Neural progenitor cell (in vitro differentiated cells): ENCODE data around the gene NXN. TPM values are rescaled to one million over a fixed set of nuclear protein-coding genes. Genes with fewer than 3 reads are reported as not detected.

ENCODE experiments used
- DNase-seq: peaks from one replicate; pipeline ENCODE4 v3.0.0-alpha.2; 2016; ENCODE audit warnings: low spot score
- H2AFZ ChIP-seq: fragments of 200-600 bp; sonication (generic); replicated peaks from 2 replicates; pipeline ENCODE4 v1.6.1; 2016; ENCODE audit warnings: antibody characterized with exemption
- H3F3A ChIP-seq: fragments of 200-600 bp; sonication (generic); 2 replicates; pipeline ENCODE4 v1.6.1; 2016; ENCODE audit warnings: antibody characterized with exemption, low read depth
- H3K27ac ChIP-seq: fragments of 200-600 bp; sonication (generic); 2 replicates; pipeline ENCODE4 v1.5.1; 2016; ENCODE audit warnings: mild to moderate bottlenecking
- H3K27me3 ChIP-seq: fragments of 200-600 bp; sonication (generic); 2 replicates; pipeline ENCODE4 v1.6.1; 2016; ENCODE audit warnings: mild to moderate bottlenecking, moderate library complexity
- H3K36me3 ChIP-seq: fragments of 200-600 bp; sonication (generic); 2 replicates; pipeline ENCODE4 v1.5.1; 2016
- H3K4me1 ChIP-seq: fragments of 200-600 bp; sonication (generic); 2 replicates; pipeline ENCODE4 v1.6.1; 2016; ENCODE audit warnings: mixed run types
- H3K4me2 ChIP-seq: fragments of 200-600 bp; sonication (generic); 2 replicates; pipeline ENCODE4 v1.6.1; 2016
- H3K4me3 ChIP-seq: fragments of 200-600 bp; sonication (generic); 2 replicates; pipeline ENCODE4 v1.5.1; 2016
- H3K79me2 ChIP-seq: fragments of 200-600 bp; sonication (generic); 2 replicates; pipeline ENCODE4 v1.6.1; 2016; ENCODE audit warnings: low read depth
- H3K9ac ChIP-seq: fragments of 200-600 bp; sonication (generic); 2 replicates; pipeline ENCODE4 v1.6.1; 2016
- H3K9me3 ChIP-seq: fragments of 200-600 bp; sonication (generic); 2 replicates; pipeline ENCODE4 v1.5.1; 2016; ENCODE audit warnings: low read depth
- H4K20me1 ChIP-seq: fragments of 200-600 bp; sonication (generic); 2 replicates; pipeline ENCODE4 v1.6.1; 2016; ENCODE audit warnings: low read depth
- H3K27ac Mint-ChIP-seq: 3 replicates; pipeline ENCODE4 v1.8.0; 2021; ENCODE audit warnings: mixed read lengths
- H3K27me3 Mint-ChIP-seq: 2 replicates; pipeline ENCODE4 v1.8.0; 2022; ENCODE audit warnings: low read depth, mild to moderate bottlenecking, inconsistent platforms, moderate library complexity, mixed read lengths; ENCODE audit not compliant: insufficient read depth
- H3K36me3 Mint-ChIP-seq: 3 replicates; pipeline ENCODE4 v1.8.0; 2021; ENCODE audit warnings: mixed read lengths
- H3K4me1 Mint-ChIP-seq: 3 replicates; pipeline ENCODE4 v1.8.0; 2021; ENCODE audit warnings: mixed read lengths
- H3K4me3 Mint-ChIP-seq: 3 replicates; pipeline ENCODE4 v1.8.0; 2021; ENCODE audit warnings: mild to moderate bottlenecking, moderate library complexity, mixed read lengths
- H3K9me3 Mint-ChIP-seq: 3 replicates; pipeline ENCODE4 v1.8.0; 2020; ENCODE audit warnings: mixed read lengths
- EZH2 ChIP-seq: fragments of 200-600 bp; sonication (generic); IDR thresholded peaks from 2 replicates; pipeline ENCODE4 v1.6.1; 2017; ENCODE audit warnings: antibody characterized with exemption, mild to moderate bottlenecking, moderate library complexity
- EZH2phosphoT487 ChIP-seq: fragments of 200-600 bp; sonication (generic); IDR thresholded peaks from 2 replicates; pipeline ENCODE4 v1.6.1; 2017; ENCODE audit warnings: antibody characterized with exemption
- total RNA-seq: library from RNA; depleted of rRNA; stranded (reverse); fragments of >200 nt; gene quantifications from 2 replicates; pipeline ENCODE4 v1.2.3, GENCODE V29; 2015; ENCODE audit warnings: low replicate concordance
- TF ChIP-seq, protein P1 (sequence below): fragments of 200-600 bp; sonication (generic); IDR thresholded peaks from 2 replicates; pipeline ENCODE4 v1.5.1; 2017; ENCODE audit warnings: antibody characterized with exemption, mild to moderate bottlenecking

The NXN gene
- total RNA-seq, 1 donor from 2014 or later = 35.9 TPM

DNA sequence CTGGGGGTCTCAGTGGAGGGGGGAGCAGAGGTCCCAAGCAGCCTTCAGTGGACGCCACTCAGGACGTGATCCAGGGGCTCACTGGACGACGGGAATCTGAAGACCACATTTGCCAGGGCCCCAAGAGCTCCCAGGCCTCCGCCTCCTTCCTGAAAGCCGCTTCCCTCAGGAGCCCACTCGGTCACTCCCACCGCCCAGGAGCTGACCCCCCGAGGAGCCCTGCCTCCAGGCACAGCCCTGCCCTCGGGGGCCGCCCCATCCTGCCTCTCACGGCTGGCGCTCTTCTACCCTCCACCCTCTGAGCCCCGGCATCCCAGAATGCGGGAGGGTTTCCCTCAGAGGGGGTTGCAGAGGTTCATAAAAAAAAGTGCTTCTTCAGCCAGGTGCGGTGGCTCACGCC is 41.6 kb upstream of the NXN start:
- Histone ChIP-seq H3K79me2 (no peaks in the 10 kb centered on the region), H2AFZ (no peak overlapping the region), H3K4me1 (peaks cover 12% of the 10 kb centered on the region), H3K9ac (no peak overlapping the region), H3K27ac (no peak overlapping the region), H3F3A (no peaks in the 10 kb centered on the region), H3K4me3 (no peak overlapping the region), H3K9me3 (no peaks in the 10 kb centered on the region), H3K36me3 (no peaks in the 10 kb centered on the region), H4K20me1 (peaks cover 8% of the 10 kb centered on the region), H3K27me3 (no peaks in the 10 kb centered on the region), H3K4me2 (no peak overlapping the region)
- no peak for DNase-seq
- Mint-ChIP-seq H3K9me3 (no peaks in the 10 kb centered on the region), H3K4me3 (no peak overlapping the region), H3K27ac (no peak overlapping the region), H3K27me3 (no peaks in the 10 kb centered on the region), H3K4me1 (peaks cover 15% of the 10 kb centered on the region), H3K36me3 (peaks cover 4% of the 10 kb centered on the region)
- no peak for TF ChIP-seq EZH2phosphoT487
- TF ChIP-seq, protein P1, sequence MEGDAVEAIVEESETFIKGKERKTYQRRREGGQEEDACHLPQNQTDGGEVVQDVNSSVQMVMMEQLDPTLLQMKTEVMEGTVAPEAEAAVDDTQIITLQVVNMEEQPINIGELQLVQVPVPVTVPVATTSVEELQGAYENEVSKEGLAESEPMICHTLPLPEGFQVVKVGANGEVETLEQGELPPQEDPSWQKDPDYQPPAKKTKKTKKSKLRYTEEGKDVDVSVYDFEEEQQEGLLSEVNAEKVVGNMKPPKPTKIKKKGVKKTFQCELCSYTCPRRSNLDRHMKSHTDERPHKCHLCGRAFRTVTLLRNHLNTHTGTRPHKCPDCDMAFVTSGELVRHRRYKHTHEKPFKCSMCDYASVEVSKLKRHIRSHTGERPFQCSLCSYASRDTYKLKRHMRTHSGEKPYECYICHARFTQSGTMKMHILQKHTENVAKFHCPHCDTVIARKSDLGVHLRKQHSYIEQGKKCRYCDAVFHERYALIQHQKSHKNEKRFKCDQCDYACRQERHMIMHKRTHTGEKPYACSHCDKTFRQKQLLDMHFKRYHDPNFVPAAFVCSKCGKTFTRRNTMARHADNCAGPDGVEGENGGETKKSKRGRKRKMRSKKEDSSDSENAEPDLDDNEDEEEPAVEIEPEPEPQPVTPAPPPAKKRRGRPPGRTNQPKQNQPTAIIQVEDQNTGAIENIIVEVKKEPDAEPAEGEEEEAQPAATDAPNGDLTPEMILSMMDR = no peak
- no peak for TF ChIP-seq EZH2

- peak overlapping the region; percentile 86 for H3K27ac Mint-ChIP-seq
Measured at GRCh38 chr17:1019451-1019850, 39.9 kb upstream of the NXN start.

DNA sequence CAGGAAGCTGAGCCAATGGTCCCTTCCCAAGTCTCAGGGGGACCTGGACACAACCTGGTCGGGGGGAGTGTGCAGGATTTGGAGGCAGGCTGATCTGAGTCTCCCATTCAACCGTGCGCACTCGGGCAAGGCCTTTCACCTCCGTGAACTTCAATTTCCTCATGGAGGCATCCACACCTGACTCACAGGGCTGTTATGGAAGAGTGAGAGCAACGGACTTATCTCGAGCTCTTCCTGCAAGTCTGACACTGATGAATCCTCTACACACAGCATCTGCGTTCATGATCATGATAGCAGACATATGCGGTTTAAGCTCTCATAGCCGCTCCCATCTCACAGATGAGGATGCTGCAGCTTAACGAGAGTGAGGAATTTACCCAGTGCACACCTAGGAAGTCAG is 39.0 kb upstream of the NXN start:
- Mint-ChIP-seq H3K4me1 (peaks cover 7% of the 10 kb centered on the region), H3K27ac (no peak overlapping the region), H3K27me3 (peaks cover 2% of the 10 kb centered on the region), H3K36me3 (peaks cover 6% of the 10 kb centered on the region), H3K4me3 (no peak overlapping the region), H3K9me3 (no peaks in the 10 kb centered on the region)
- H3K4me1 ChIP-seq = peaks cover 12% of the 10 kb centered on the region
- H2AFZ ChIP-seq = no peak overlapping the region
- H3K9me3 ChIP-seq = no peaks in the 10 kb centered on the region
- H3K79me2 ChIP-seq = no peaks in the 10 kb centered on the region
- H3K9ac ChIP-seq = no peak overlapping the region
- no peak for DNase-seq
- H3K27ac ChIP-seq = no peak overlapping the region
- no peak overlapping the region for H3K4me2 ChIP-seq
- no peak for TF ChIP-seq EZH2
- TF ChIP-seq, protein P1 = no peak
- no peak for TF ChIP-seq EZH2phosphoT487
- no peak overlapping the region for H3K4me3 ChIP-seq
- no peaks in the 10 kb centered on the region for H3K27me3 ChIP-seq
- no peaks in the 10 kb centered on the region for H3F3A ChIP-seq
- peaks cover 8% of the 10 kb centered on the region for H4K20me1 ChIP-seq
- no peaks in the 10 kb centered on the region for H3K36me3 ChIP-seq

More at GRCh38 chr17:1019451-1019850, 39.9 kb upstream of the NXN start:
- no peaks in the 10 kb centered on the region for H3K27me3 Mint-ChIP-seq
- no peaks in the 10 kb centered on the region for H3K36me3 ChIP-seq
- H3K36me3 Mint-ChIP-seq = peaks cover 3% of the 10 kb centered on the region
- H3K4me2 ChIP-seq = no peak overlapping the region
- no peak overlapping the region for H2AFZ ChIP-seq
- H4K20me1 ChIP-seq = peaks cover 8% of the 10 kb centered on the region
- peaks cover 12% of the 10 kb centered on the region for H3K4me1 ChIP-seq
- H3K9me3 Mint-ChIP-seq = no peaks in the 10 kb centered on the region
- H3K27ac ChIP-seq = no peak overlapping the region
- no peaks in the 10 kb centered on the region for H3K27me3 ChIP-seq
- DNase-seq = no peak
- H3K79me2 ChIP-seq = no peaks in the 10 kb centered on the region
- H3K9ac ChIP-seq = no peak overlapping the region
- H3K4me3 ChIP-seq = no peak overlapping the region
- no peak for TF ChIP-seq EZH2phosphoT487
- TF ChIP-seq, protein P1 = no peak
- TF ChIP-seq EZH2 = no peak
- H3F3A ChIP-seq = no peaks in the 10 kb centered on the region
- H3K9me3 ChIP-seq = no peaks in the 10 kb centered on the region
- H3K4me1 Mint-ChIP-seq = peaks cover 7% of the 10 kb centered on the region
- H3K4me3 Mint-ChIP-seq = no peak overlapping the region
